WTC11 (cell line): Measurements from ENCODE around the gene BANF2.

Experiments used
- CBFB ChIP-seq: sonication (generic); formaldehyde crosslinking; IDR thresholded peaks from 2 replicates; pipeline ENCODE4 v1.8.1; 2022; ENCODE audit warnings: mild to moderate bottlenecking, low read depth, missing genetic modification reagents
- FOXP1 ChIP-seq: sonication (generic); formaldehyde crosslinking; IDR thresholded peaks from 2 replicates; pipeline ENCODE4 v1.8.0; 2022; ENCODE audit warnings: missing genetic modification reagents, mild to moderate bottlenecking, moderate library complexity, borderline replicate concordance
- NR3C1 ChIP-seq: sonication (generic); formaldehyde crosslinking; conservative IDR thresholded peaks from 2 replicates; pipeline ENCODE4 v1.8.1; 2023; ENCODE audit warnings: low read depth, mild to moderate bottlenecking, missing genetic modification reagents
- SMAD4 ChIP-seq: sonication (generic); formaldehyde crosslinking; IDR thresholded peaks from 2 replicates; pipeline ENCODE4 v1.8.0; 2022; ENCODE audit warnings: mild to moderate bottlenecking, missing genetic modification reagents
- TF ChIP-seq, protein P1 (sequence below): sonication (generic); formaldehyde crosslinking; conservative IDR thresholded peaks from 2 replicates; pipeline ENCODE4 v1.8.1; 2022; ENCODE audit warnings: mild to moderate bottlenecking, missing genetic modification reagents
- TF ChIP-seq, protein P2 (sequence below): fragments of 200-600 bp; IDR thresholded peaks from 2 replicates; pipeline ENCODE4 v1.8.0; 2022; ENCODE audit warnings: antibody characterized with exemption

DNA sequence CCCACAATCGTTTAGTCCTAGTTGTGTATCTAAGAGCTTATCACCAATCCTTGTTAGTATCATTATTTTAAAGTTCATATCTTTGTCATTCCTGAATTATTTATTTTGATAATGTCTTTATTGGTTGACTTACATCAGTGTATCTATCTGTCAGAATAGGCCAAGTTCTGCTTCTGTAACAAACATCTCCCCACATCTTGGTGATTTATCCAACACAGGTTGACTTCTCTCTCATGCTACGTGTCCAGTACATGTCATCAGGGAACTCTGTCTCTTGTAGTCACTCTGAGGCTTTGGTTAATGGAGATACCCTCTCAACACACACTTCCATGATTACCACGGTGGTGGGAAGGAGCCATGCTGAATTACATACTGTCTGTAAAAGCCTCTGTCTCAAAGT is 38.4 kb downstream of the BANF2 start:
- no peak for TF ChIP-seq FOXP1 (CRISPR knock-in tag)
- TF ChIP-seq, protein P1, sequence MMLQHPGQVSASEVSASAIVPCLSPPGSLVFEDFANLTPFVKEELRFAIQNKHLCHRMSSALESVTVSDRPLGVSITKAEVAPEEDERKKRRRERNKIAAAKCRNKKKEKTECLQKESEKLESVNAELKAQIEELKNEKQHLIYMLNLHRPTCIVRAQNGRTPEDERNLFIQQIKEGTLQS, result no peak
- TF ChIP-seq, protein P2, sequence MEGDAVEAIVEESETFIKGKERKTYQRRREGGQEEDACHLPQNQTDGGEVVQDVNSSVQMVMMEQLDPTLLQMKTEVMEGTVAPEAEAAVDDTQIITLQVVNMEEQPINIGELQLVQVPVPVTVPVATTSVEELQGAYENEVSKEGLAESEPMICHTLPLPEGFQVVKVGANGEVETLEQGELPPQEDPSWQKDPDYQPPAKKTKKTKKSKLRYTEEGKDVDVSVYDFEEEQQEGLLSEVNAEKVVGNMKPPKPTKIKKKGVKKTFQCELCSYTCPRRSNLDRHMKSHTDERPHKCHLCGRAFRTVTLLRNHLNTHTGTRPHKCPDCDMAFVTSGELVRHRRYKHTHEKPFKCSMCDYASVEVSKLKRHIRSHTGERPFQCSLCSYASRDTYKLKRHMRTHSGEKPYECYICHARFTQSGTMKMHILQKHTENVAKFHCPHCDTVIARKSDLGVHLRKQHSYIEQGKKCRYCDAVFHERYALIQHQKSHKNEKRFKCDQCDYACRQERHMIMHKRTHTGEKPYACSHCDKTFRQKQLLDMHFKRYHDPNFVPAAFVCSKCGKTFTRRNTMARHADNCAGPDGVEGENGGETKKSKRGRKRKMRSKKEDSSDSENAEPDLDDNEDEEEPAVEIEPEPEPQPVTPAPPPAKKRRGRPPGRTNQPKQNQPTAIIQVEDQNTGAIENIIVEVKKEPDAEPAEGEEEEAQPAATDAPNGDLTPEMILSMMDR, result no peak
- TF ChIP-seq NR3C1 (CRISPR knock-in tag), result no peak
- TF ChIP-seq SMAD4 (CRISPR knock-in tag), result no peak
- no peak for TF ChIP-seq CBFB (CRISPR knock-in tag)
